NT2/D1 (cell line): ENCODE data around the gene BICRA.

Experiments used
- DNase-seq: peaks from one replicate; pipeline ENCODE4 v3.0.0-alpha.2; 2011; ENCODE audit warnings: low read depth, low spot score
- H3K27me3 ChIP-seq: 2 replicates; pipeline ENCODE4 v1.6.0; 2011; ENCODE audit warnings: mild to moderate bottlenecking; ENCODE audit not compliant: insufficient read length, insufficient read depth
- H3K36me3 ChIP-seq: 2 replicates; pipeline ENCODE4 v1.6.1; 2011; ENCODE audit warnings: mild to moderate bottlenecking, low read length, mixed read lengths; ENCODE audit not compliant: insufficient read depth, insufficient read length
- H3K4me1 ChIP-seq: 2 replicates; pipeline ENCODE4 v1.5.1; 2011; ENCODE audit not compliant: insufficient read depth, insufficient read length
- H3K4me3 ChIP-seq: 2 replicates; pipeline ENCODE4 v1.5.1; 2011; ENCODE audit warnings: low read depth; ENCODE audit not compliant: insufficient read length
- H3K9ac ChIP-seq: 2 replicates; pipeline ENCODE4 v1.6.0; 2011; ENCODE audit warnings: low read depth; ENCODE audit not compliant: insufficient read length
- H3K9me3 ChIP-seq: 2 replicates; pipeline ENCODE4 v1.5.1; 2011; ENCODE audit warnings: mild to moderate bottlenecking, low read length; ENCODE audit not compliant: insufficient read depth
- SUZ12 ChIP-seq: IDR thresholded peaks from 2 replicates; pipeline ENCODE4 v1.6.1; 2011; ENCODE audit not compliant: insufficient read length, insufficient read depth; ENCODE audit errors: extremely low read depth
- YY1 ChIP-seq: IDR thresholded peaks from 2 replicates; pipeline ENCODE4 v1.6.1; 2011; ENCODE audit not compliant: insufficient read length, insufficient read depth
- ZNF274 ChIP-seq: IDR thresholded peaks from 2 replicates; pipeline ENCODE4 v1.6.1; 2011; ENCODE audit warnings: mild to moderate bottlenecking, low read depth, low read length

Gene BICRA

GRCh38 chr19:47637550-47637949 is 28.6 kb downstream of the BICRA start:
- no peak for TF ChIP-seq YY1
- TF ChIP-seq ZNF274, result no peak
- TF ChIP-seq SUZ12, result no peak
- Histone ChIP-seq H3K4me1 (peaks cover 2% of the 10 kb centered on the region), H3K27me3 (no peaks in the 10 kb centered on the region), H3K36me3 (no peaks in the 10 kb centered on the region), H3K9ac (no peak overlapping the region), H3K9me3 (no peaks in the 10 kb centered on the region), H3K4me3 (no peak overlapping the region)
- no peak for DNase-seq

- Histone ChIP-seq H3K9ac (no peak overlapping the region), H3K4me1 (peaks cover 2% of the 10 kb centered on the region), H3K27me3 (no peaks in the 10 kb centered on the region), H3K9me3 (no peaks in the 10 kb centered on the region), H3K4me3 (no peak overlapping the region), H3K36me3 (peaks cover 6% of the 10 kb centered on the region)
- DNase-seq, result no peak
- no peak for TF ChIP-seq ZNF274
- no peak for TF ChIP-seq SUZ12
- no peak for TF ChIP-seq YY1
Measured at GRCh38 chr19:47641891-47642485, 33.1 kb downstream of the BICRA start.

GRCh38 chr19:47643281-47643680 is 34.3 kb downstream of the BICRA start:
- no peak for DNase-seq
- TF ChIP-seq SUZ12 (no peak), YY1 (no peak), ZNF274 (no peak)
- Histone ChIP-seq H3K27me3 (no peaks in the 10 kb centered on the region), H3K4me1 (peaks cover 7% of the 10 kb centered on the region), H3K9ac (no peak overlapping the region), H3K4me3 (no peak overlapping the region), H3K9me3 (no peaks in the 10 kb centered on the region), H3K36me3 (peaks cover 6% of the 10 kb centered on the region)

- no peak for TF ChIP-seq YY1
- TF ChIP-seq ZNF274, result no peak
- no peak for TF ChIP-seq SUZ12
- DNase-seq, result no peak
- Histone ChIP-seq H3K9me3 (peaks cover 1% of the 10 kb centered on the region; the same call in 1 of the 2 replicates), H3K4me3 (no peak overlapping the region), H3K4me1 (peaks cover 7% of the 10 kb centered on the region), H3K9ac (no peak overlapping the region), H3K27me3 (no peaks in the 10 kb centered on the region), H3K36me3 (peaks cover 6% of the 10 kb centered on the region)
Measured at GRCh38 chr19:47644199-47644598, 35.3 kb downstream of the BICRA start.

GRCh38 chr19:47644743-47645482 is 36.0 kb downstream of the BICRA start:
- Histone ChIP-seq H3K4me1 (peaks cover 7% of the 10 kb centered on the region), H3K9me3 (peaks cover 8% of the 10 kb centered on the region; the same call in 1 of the 2 replicates), H3K4me3 (no peak overlapping the region), H3K27me3 (no peaks in the 10 kb centered on the region), H3K9ac (no peak overlapping the region), H3K36me3 (peaks cover 6% of the 10 kb centered on the region)
- no peak for DNase-seq
- no peak for TF ChIP-seq SUZ12
- no peak for TF ChIP-seq ZNF274
- TF ChIP-seq YY1, result no peak

- TF ChIP-seq ZNF274 (no peak), SUZ12 (no peak)
- Histone ChIP-seq H3K4me3 (no peak overlapping the region), H3K27me3 (no peaks in the 10 kb centered on the region), H3K36me3 (peaks cover 16% of the 10 kb centered on the region), H3K4me1 (peaks cover 7% of the 10 kb centered on the region), H3K9me3 (peaks cover 9% of the 10 kb centered on the region; the same call in 1 of the 2 replicates), H3K9ac (no peak overlapping the region)
- no peak for DNase-seq
Measured at GRCh38 chr19:47646924-47647323, 38.0 kb downstream of the BICRA start.

GRCh38 chr19:47649588-47649987 is 40.7 kb downstream of the BICRA start:
- Histone ChIP-seq H3K27me3 (no peaks in the 10 kb centered on the region), H3K4me1 (peaks cover 7% of the 10 kb centered on the region), H3K9me3 (peaks cover 9% of the 10 kb centered on the region; the same call in 1 of the 2 replicates), H3K9ac (no peak overlapping the region), H3K4me3 (no peak overlapping the region), H3K36me3 (peaks cover 22% of the 10 kb centered on the region)
- no peak for DNase-seq
- TF ChIP-seq YY1 (no peak), SUZ12 (no peak)
